Spleen (tissue), 11 donors: ENCODE data around the gene ADD3. TPM values are rescaled to one million over a fixed set of nuclear protein-coding genes. Genes with fewer than 3 reads are reported as not detected.

Source experiments
- DNase-seq: peaks from one replicate; pipeline ENCODE4 v3.0.0-alpha.2; 2020
- H3K27ac ChIP-seq, 8 donors: fragments of 200-600 bp; sonication (generic) in 7 of 8; 1 replicate in 4 of 8; 2 replicates in 4 of 8; pipeline versions ENCODE4 v1.5.0 to v1.8.0; 2016 to 2021; ENCODE audit warnings: inconsistent platforms in 4 of 8, mild to moderate bottlenecking in 4 of 8, moderate library complexity in 1 of 8
- H3K27me3 ChIP-seq, 7 donors: fragments of 200-600 bp; sonication (generic) in 6 of 7; replicated peaks in 1 of 7; 1 replicate in 4 of 7; 2 replicates in 3 of 7; pipeline versions ENCODE4 v1.5.0 to v1.8.0; 2016 to 2021; ENCODE audit warnings: inconsistent platforms in 3 of 7, mild to moderate bottlenecking in 1 of 7
- H3K36me3 ChIP-seq, 6 donors: fragments of 200-600 bp; sonication (generic) in 5 of 6; 1 replicate in 4 of 6; 2 replicates in 2 of 6; pipeline versions ENCODE4 v1.5.0 to v1.8.0; 2016 to 2021; ENCODE audit warnings: inconsistent platforms in 2 of 6
- H3K4me1 ChIP-seq, 6 donors: fragments of 200-600 bp; sonication (generic) in 5 of 6; 1 replicate in 3 of 6; 2 replicates in 3 of 6; pipeline versions ENCODE4 v1.5.0 to v1.8.0; 2016 to 2021; ENCODE audit warnings: inconsistent platforms in 3 of 6
- H3K4me3 ChIP-seq, 8 donors: fragments of 200-600 bp; sonication (generic) in 7 of 8; 1 replicate in 4 of 8; 2 replicates in 4 of 8; pipeline versions ENCODE4 v1.5.0 to v1.8.0; 2016 to 2021; ENCODE audit warnings: inconsistent platforms in 4 of 8, mild to moderate bottlenecking in 4 of 8, moderate library complexity in 2 of 8
- H3K9me3 ChIP-seq, 8 donors: fragments of 200-600 bp; sonication (generic) in 7 of 8; 1 replicate in 4 of 8; 2 replicates in 4 of 8; pipeline versions ENCODE4 v1.5.0 to v1.8.0; 2016 to 2021; ENCODE audit warnings: inconsistent platforms in 4 of 8
- POLR2A ChIP-seq, 3 donors: fragments of 450-650 bp; IDR thresholded peaks; one replicate each; pipeline ENCODE4 v1.5.1; 2017; ENCODE audit warnings: antibody characterized with exemption in 3 of 3, mild to moderate bottlenecking in 1 of 3
- POLR2AphosphoS5 ChIP-seq, 3 donors: sonication (generic); formaldehyde crosslinking; IDR thresholded peaks; one replicate each; pipeline ENCODE4 v1.5.1; 2017; ENCODE audit warnings: antibody characterized with exemption in 3 of 3
- WGBS, 5 donors: extraction: QIAGEN DNeasy Blood & Tissue Kit in 3 of 5; methylation state at CpG; one replicate each; pipeline versions ENCODE4 v1.1.5 to v1.1.7; 2013 to 2018; 5-methylcytosine and 5-hydroxymethylcytosine counted together
- intact Hi-C: fragments of 100-400 bp; cut with DNase I; formaldehyde crosslinking; loops from one replicate; pipeline ENCODE4 v1.15.0; 2023; ENCODE audit warnings: low total_unique reads
- polyA plus RNA-seq, 3 donors: library from polyadenylated mRNA; stranded (reverse); fragments of 200-250 nt; gene quantifications; one replicate each; pipeline ENCODE4 v1.2.1, GENCODE V29; 2013
- total RNA-seq, 7 donors: library from RNA; depleted of rRNA in 3 of 7; stranded (reverse); fragments of >200 nt in 3 of 7; fragmentation: NEBNext Ultra II Directional in 4 of 7; extraction: Animal tissue kit (Norgen Biotek cat#: 25700) in 4 of 7; gene quantifications; one replicate each; pipeline versions ENCODE4 v1.1.0 to v1.2.1, GENCODE V29; 2016 to 2021
- TF ChIP-seq, protein P1 (sequence below), 11 experiments: fragments of 200-600 bp in 7 of 11; fragments of 450-650 bp in 4 of 11; sonication (generic) in 4 of 11; IDR thresholded peaks in 8 of 11; conservative IDR thresholded peaks in 3 of 11; 1 replicate in 7 of 11; 2 replicates in 4 of 11; pipeline versions ENCODE4 v1.4.0 to v1.8.0; 2016 to 2021; ENCODE audit warnings: antibody characterized with exemption in 11 of 11, inconsistent platforms in 4 of 11, mild to moderate bottlenecking in 1 of 11
- donor health status: healthy with polysubstance abuse.
- donor health status: DM: no; HTN: no; CAD: no; lungs with moderate emphysema.
- donor health status: DM: no; HTN: no; CAD: no.
- donor health status: Bipolar disorder and iron deficiency.
- donor health status: healthy.
- donor health status: DM: no; HTN: no; CAD: no.
- donor health status: DM: yes; HTN: yes; CAD: no.

ADD3 gene
- total and polyA plus RNA-seq, 10 donors = 35.0 to 155 (median 94.9) TPM

- no peaks in the 10 kb centered on the region for H3K36me3 ChIP-seq
- peak overlapping the region; percentile 45 to 92 (median 78) for H3K4me3 ChIP-seq
- H3K9me3 ChIP-seq = no peaks in the 10 kb centered on the region
- H3K27ac ChIP-seq = peak overlapping the region; percentile 86 to 96 (median 92)
- 3 to 4% (median 3%) methylated on average over 23 to 30 of the region's 30 CpGs for WGBS, 5 donors
- TF ChIP-seq POLR2A (IDR thresholded peaks at IDR 0.05) (peak in 1 of 3 donors; percentile 14), POLR2AphosphoS5 (IDR thresholded peaks at IDR 0.05) (peak in 1 of 3 donors; percentile 71)
- TF ChIP-seq, protein P1, sequence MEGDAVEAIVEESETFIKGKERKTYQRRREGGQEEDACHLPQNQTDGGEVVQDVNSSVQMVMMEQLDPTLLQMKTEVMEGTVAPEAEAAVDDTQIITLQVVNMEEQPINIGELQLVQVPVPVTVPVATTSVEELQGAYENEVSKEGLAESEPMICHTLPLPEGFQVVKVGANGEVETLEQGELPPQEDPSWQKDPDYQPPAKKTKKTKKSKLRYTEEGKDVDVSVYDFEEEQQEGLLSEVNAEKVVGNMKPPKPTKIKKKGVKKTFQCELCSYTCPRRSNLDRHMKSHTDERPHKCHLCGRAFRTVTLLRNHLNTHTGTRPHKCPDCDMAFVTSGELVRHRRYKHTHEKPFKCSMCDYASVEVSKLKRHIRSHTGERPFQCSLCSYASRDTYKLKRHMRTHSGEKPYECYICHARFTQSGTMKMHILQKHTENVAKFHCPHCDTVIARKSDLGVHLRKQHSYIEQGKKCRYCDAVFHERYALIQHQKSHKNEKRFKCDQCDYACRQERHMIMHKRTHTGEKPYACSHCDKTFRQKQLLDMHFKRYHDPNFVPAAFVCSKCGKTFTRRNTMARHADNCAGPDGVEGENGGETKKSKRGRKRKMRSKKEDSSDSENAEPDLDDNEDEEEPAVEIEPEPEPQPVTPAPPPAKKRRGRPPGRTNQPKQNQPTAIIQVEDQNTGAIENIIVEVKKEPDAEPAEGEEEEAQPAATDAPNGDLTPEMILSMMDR (IDR thresholded peaks at IDR 0.05 in 8 of 11, conservative IDR thresholded peaks at IDR 0.05 in 3 of 11) = no peak
- peaks cover 19 to 90% (median 59%) of the 10 kb centered on the region in 6 donors for H3K4me1 ChIP-seq
- H3K27me3 ChIP-seq = no peaks in the 10 kb centered on the region
- intact Hi-C loops = no loop called here
- DNase-seq = peak; percentile 87
Observed at GRCh38 chr10:110008518-110009339, 945 bp downstream of the ADD3 start.

GRCh38 chr10:110009736-110010475 lies 2.1 kb downstream of the ADD3 start:
- Histone ChIP-seq H3K27ac (peak overlapping the region in 7 of 8 donors; percentile 30 to 96 (median 90)), H3K4me1 (peaks cover 19 to 90% (median 70%) of the 10 kb centered on the region in 6 donors), H3K4me3 (peak overlapping the region in 5 of 8 donors; percentile 70 to 92 (median 82)), H3K27me3 (no peaks in the 10 kb centered on the region), H3K9me3 (no peaks in the 10 kb centered on the region), H3K36me3 (no peaks in the 10 kb centered on the region)
- WGBS, 5 donors = 57 to 63% (median 62%) methylated on average over 4 of the region's 4 CpGs
- intact Hi-C loops = loop anchor here (10.0 kb wide), 1 partner anchor 55 kb away; no protein-coding TSS in a partner anchor
- no peak for DNase-seq
- TF ChIP-seq POLR2AphosphoS5 (IDR thresholded peaks at IDR 0.05) (peak in 1 of 3 donors; percentile 29), POLR2A (IDR thresholded peaks at IDR 0.05) (no peak)

DNA sequence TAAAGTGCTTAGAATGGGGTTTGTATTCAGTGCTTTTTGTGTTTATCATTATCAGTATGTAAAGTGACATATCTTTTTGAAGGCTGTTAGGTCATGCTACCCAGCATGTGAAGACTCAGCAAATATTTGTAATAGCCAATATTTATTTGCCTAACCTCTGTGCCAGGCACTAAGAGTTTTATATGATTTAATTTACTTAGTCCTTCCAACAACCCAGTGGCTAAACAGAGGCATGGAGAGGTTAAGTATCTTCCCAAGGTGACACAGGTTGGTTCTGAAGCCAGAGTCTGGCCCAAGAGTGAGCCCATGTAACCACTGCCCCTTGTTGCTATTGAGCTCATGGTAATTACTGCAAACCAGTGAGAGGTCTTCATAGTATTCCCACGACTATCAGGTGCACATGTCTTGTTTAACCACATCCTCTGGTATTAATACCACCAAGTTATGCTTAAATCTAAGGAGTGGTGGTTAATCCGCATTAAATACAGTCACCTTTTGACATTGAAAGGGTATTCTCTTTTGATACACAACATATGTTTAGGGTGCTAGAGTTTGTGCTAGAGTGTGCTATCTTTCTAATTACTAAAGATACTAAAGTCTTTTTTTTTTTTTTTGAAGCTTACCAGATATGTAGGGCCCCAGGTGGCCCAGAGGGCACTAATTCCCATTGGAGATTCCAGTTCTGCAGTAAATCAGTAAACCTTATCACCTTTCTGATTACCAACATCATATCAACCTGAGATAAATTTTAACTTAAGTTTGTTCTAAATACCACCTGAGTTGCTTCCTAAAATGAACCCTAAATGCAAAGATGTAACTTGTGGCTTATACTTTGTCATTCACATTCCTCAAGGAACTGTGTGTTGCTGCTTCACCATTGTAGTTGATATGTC lies 2.9 kb downstream of the ADD3 start:
- TF ChIP-seq POLR2AphosphoS5 (IDR thresholded peaks at IDR 0.05) = no peak
- TF ChIP-seq, protein P1 (IDR thresholded peaks at IDR 0.05 in 8 of 11, conservative IDR thresholded peaks at IDR 0.05 in 3 of 11) = no peak
- intact Hi-C loops = loop anchor here (10.0 kb wide), 1 partner anchor 54 kb away; no protein-coding TSS in a partner anchor
- peaks cover 19 to 90% (median 70%) of the 10 kb centered on the region in 6 donors for H3K4me1 ChIP-seq
- DNase-seq = no peak
- H3K27ac ChIP-seq = peak overlapping the region in 7 of 8 donors; percentile 21 to 96 (median 89)
- H3K9me3 ChIP-seq = no peaks in the 10 kb centered on the region
- H3K4me3 ChIP-seq = peak overlapping the region in 1 of 8 donors; percentile 92
- 36 to 50% (median 40%) methylated on average over 2 of the region's 2 CpGs for WGBS, 5 donors
- no peaks in the 10 kb centered on the region for H3K27me3 ChIP-seq
- no peaks in the 10 kb centered on the region for H3K36me3 ChIP-seq

GRCh38 chr10:110011681-110012080 lies 3.9 kb downstream of the ADD3 start:
- intact Hi-C loops = loop anchor here (10.0 kb wide), 1 partner anchor 53 kb away; no protein-coding TSS in a partner anchor
- H3K9me3 ChIP-seq = no peaks in the 10 kb centered on the region
- no peak overlapping the region for H3K4me3 ChIP-seq
- no peaks in the 10 kb centered on the region for H3K27me3 ChIP-seq
- H3K36me3 ChIP-seq = no peaks in the 10 kb centered on the region
- DNase-seq = no peak
- TF ChIP-seq POLR2A (IDR thresholded peaks at IDR 0.05) = no peak
- TF ChIP-seq, protein P1 (IDR thresholded peaks at IDR 0.05 in 8 of 11, conservative IDR thresholded peaks at IDR 0.05 in 3 of 11) = no peak
- no peak for TF ChIP-seq POLR2AphosphoS5 (IDR thresholded peaks at IDR 0.05)
- H3K27ac ChIP-seq = no peak overlapping the region
- WGBS, 5 donors = 87 to 94% (median 89%) methylated on average over 3 of the region's 3 CpGs
- H3K4me1 ChIP-seq = peaks cover 16 to 90% (median 68%) of the 10 kb centered on the region in 6 donors
